HUDEP-2 (cell line): ENCODE results near the gene AUTS2.

Experiments
- DNase-seq, 76 experiments: peaks; one replicate each; lab custom pipeline; 2025; ENCODE audit not compliant: unreplicated experiment in 76 of 76; lab: John Stamatoyannopoulos, UW

AUTS2 gene

DNA sequence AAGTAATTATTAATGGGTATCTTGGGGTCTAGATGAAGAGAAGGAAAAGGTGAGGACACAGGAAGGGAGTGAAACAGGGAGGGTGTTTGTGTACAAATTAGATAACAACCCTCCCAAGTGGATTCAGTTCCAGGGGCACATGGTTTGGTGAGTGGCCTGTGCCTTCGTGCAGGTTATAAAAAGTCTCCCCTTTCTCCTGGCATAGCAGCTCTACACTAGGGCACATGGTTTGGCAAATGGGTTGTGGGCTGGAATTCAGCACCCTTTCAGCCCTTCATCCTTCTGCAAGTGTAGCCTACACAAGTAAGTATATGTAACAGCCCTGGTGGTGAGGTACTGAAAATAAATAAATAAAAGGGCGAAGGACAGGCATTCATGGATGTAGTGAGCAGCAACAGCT lies 359.4 kb downstream of the AUTS2 start:
- DNase-seq: no peak

DNA sequence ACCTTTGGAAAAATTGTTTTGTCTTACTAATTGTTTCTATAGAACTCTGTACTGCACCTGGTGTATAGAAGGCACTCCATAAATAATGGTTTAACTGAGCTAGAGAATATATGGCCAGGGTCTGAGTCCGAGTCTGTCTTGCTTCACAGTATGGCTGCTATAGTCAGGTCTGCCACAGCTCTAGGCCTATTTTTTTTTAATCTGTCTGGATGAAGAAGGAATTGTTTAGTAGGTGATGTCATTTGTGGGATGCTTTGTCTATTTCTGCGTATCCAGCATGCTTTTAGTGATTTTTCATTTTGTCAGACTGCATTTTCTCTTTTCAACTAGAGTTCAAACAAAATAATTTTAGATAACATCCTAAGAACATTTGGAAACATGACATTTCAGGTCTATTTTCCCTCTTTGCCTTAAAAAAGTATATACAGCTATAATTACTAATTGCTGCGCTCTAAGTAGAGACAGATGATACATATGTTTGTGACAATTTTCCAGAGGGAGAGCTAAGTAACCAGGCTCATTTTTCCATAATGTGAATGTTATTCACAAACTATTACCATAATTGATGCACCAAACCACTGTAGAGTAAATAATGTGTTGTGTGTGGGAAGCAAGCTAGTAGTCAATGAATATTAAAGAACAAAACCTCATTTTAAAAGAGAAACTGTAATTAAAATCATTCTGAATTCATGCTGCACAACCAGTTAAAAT lies 361.7 kb downstream of the AUTS2 start:
- DNase-seq: no peak

DNA sequence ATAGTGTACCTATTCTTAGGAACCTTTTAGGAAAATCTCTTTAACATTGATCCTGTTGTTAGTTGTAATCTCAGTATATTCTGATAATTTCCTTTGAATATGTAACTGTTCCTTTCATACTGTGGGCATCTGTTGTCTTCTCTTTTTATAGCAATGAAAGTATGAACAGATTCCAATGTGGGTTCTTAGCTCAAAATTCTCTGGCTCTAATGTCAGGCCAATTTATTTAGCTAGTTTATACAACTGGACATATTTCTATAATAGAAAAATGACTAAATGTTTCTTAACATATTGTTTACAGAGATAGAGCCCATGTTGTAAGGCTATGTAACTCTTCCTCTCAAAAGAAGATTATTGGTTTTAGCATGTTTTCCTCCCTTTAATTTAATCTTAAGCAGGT lies 363.2 kb downstream of the AUTS2 start:
- no peak for DNase-seq

DNA sequence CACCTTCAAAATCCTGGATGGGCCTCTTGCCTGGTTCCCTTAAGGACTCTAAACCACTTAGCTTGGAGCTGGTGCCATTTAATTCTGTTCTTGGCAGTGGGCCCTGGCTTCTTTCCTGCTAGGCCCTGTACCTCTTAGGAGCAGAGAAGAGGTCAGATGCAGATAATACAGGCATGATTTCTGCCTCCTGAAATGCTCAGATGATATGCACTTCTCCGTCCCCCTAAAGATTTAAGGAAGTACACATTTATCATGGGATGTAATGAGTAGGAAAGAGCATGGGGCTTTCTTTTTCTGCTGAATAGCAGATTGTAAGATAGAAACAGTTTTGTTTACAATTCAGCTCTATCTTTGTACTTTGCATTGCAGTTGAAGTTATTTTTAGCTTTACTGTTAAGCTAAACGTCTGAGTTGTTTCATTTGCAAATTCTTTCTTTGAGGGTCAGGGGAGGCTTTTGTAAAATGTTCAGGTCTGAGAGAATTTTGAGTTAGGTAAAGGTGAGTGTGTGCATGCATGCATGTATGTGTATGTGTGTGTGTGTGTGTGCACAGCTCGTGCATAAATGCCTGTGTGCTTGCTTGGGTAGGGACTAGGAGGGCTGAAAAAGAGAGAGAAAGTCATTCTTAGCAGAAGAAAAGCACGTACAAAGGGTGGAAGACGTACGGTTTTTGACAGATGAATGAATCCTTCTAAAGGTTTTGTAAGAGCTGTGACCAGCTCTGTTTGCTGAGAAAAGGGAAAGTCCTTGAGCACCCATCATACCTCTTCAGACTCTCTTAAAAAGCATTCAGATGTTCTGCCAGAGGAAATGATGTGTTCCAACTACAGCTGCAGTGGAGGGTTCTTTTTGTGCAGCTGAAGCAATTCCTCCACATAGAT lies 364.2 kb downstream of the AUTS2 start:
- DNase-seq: no peak

DNA sequence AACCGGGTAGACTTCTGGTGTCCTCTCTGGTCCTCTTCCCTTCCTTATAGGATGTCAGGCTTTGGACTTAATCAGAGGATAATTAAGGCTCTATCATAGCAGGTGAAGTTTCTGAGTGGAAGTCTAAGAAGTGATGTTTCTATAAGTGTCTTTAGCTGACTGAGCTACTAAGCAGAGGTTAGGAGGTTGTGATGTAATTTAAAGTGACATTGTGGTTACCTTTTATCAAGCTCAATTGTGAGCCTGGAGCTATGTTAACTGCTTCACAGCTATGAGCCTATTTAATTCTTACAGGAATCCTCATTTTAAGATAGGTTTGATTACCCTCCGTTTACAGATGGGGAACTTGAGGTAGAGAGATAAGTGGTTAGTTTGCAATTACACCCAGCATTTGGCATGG lies 365.1 kb downstream of the AUTS2 start:
- no peak for DNase-seq

DNA sequence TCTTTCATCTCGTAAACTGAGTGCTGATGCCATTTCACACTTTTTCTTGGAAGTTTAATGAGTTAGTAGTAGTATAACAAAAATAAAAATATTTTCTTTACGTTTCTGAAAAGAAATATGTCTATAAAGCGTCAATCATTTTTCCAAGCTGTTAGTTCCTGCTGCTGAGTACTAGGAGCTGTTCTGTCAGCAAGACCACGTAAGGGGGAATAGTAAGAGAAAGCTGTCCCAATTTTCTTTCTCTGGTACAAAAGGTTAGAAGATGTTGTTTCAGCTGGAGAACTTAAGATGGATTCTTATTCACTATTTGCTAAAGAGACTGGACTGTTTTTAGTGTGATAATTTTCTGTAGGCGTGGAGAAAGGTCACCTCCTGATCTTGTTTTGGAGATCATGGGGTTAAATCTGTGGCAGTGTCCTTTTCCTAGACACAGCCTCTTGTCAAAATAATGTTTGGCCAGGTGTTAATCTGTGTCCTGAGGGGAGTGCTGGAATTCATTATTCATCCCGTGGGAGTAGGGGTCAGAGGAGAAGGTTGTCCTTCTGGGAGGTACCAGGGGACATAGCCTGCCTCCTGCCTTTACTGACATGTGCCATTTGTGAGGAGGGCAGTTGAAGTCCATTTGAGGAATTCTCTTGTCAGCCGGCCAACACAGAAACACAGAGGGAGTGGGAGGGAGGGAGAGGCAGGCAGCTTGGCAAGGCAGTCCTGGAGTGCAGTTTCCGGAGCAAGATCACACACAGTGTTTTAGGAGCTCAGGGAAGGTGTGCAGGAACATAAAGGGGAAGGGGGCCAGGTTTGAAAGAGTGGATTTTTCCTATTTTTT lies 368.7 kb downstream of the AUTS2 start:
- no peak for DNase-seq

DNA sequence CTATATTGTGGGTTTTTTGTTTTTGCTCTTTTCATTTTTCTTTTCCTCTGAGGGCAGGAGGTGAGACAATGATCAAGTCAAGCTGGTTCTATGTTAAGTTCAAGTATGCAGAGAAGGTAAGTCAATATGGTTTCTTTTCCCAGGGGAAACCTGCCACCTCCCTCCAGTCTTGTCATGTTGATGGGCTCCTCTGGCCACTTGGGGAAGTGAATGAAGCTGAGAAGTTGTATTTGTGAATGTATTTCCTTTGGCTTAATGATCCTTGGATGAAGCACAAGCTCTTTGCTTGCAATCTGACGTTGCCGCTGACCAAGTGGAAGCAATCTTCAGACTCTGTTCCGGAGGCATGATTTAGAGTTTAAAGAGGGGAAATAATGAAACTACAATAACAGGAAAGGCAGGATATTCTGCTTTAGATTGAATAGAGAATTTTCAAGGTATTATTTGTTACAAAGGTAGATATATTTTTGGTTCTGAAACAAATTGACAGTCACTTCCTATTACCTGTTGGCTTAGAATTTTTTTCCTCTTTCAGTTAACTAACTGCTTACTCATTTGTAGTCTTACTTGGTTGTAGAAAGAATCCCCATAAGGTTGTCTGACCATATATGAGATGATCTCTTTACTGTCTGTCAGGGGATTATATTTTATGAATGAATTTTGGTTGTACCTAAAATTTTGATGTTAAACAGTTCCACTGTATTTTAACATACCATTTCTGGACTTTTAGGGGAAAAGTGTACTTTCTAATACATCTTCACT lies 369.6 kb downstream of the AUTS2 start:
- DNase-seq: no peak

DNA sequence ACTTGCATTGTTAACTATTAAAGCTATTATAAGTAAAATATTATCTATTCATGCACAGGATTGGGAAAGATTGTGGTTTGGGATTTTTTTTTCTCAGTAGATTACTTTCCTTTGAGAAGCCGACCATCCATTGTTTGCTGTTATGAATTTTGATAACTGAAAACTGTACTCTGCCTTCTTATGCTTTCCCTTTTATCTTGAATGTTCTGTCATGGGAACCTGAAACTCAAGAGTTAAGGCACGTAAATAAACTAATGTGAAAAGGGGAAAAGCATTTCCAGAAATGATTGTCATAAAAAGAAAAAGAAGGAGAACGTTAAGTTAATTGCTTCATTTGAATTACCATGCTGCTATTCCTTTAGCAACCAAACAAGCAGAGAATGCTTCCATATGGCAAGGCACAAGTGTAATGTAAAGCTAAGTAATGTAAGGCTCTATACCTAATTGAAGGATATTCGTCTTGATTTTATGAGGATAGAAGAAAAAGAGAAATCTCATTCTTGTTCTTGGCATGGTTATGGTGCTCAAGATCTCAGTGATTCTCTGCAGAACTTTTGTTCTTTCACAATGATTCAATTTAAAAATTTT lies 370.8 kb downstream of the AUTS2 start:
- DNase-seq: no peak

DNA sequence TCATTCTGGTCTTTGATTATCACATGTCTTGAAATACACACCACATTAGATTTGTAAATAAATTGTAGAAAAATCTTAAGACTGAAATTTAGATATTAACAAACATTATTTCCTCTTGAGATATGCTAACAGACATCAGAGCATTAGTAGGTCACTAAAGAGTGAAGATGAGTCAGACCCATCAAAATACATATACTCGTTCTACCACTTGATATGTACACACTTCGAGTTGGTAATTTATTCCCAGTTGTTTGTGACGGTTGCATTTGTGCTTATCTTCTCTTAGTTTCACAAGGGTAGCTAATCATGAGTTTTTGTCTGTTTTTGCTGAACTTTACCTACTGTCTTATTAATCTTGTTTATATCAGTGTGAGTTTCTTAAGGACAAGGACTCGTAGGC lies 383.4 kb downstream of the AUTS2 start:
- DNase-seq: no peak

DNA sequence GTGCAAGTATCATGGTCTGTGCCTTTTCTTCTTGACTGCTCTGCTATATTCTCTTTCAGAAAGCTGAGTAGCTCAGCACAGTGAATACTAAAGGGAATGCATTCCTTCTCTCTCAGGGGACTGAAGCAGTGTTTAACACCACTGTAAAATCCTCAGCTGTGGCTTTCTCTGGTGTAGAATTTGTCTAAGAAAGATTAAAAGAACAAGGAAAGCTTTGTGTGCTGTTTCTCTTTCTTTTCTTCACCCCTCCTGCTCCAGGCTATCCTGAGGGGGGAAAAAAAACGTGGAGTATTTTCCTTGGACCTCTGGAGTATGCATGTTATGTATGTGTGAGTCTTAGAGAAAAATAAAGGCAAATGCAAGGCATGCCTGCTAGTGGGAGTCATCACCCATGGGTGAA lies 383.9 kb downstream of the AUTS2 start:
- DNase-seq: no peak

DNA sequence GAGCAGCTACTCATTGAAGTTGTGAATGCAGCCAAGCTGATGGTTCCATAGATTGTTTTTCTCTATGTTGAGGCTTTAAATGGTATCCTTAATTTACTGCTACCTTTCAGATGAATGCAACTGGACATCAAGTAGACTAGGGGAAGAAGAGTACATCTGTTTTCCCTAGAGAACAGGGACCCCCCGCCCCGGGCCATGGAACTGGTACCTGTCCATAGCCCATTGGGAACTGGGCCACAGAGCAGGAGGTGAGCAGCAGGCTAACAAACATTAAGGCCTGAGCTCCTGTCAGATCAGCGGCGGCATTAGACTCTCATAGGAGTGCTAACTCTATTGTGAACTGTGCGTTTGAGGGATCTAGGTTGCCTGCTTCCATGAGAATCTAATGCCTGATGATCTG lies 391.3 kb downstream of the AUTS2 start:
- DNase-seq: no peak

DNA sequence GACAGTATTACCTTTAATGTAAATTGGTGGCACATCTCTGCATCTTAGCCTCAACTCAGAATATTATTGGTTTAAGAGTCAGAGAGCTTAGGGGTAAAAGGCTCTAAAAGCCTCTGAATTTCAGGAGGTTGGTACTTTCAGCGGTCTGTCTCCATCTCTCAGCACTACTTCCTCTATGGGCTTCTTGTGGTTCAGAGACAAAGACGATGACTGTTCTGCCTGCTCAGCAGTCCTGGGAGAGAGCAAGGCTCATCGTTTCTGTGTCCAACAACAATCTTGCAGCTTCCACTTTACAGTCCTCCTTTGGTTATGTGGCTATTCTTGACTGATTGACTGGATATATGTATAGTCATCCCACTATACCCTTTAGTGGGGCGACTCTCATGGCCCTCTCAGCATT lies 394.7 kb downstream of the AUTS2 start:
- no peak for DNase-seq

DNA sequence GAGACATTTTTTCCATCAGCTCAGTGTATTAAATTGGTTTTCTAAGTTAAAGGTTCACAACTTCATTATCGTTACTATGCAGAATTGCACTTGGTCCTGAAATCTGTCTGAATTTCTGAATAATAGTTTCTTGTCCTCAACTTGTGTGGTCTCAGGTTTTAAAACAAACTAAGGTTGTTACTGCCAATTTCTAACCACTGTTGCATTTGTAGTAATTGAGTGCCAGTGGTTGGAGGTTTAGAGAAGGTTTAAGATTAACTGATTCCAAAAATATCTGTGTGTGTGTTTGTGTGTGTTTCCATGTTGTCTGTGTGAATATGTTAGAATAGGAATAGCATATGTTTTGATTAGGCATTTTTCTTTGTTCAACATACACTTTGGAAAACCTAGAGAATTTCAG lies 395.9 kb downstream of the AUTS2 start:
- DNase-seq: no peak

DNA sequence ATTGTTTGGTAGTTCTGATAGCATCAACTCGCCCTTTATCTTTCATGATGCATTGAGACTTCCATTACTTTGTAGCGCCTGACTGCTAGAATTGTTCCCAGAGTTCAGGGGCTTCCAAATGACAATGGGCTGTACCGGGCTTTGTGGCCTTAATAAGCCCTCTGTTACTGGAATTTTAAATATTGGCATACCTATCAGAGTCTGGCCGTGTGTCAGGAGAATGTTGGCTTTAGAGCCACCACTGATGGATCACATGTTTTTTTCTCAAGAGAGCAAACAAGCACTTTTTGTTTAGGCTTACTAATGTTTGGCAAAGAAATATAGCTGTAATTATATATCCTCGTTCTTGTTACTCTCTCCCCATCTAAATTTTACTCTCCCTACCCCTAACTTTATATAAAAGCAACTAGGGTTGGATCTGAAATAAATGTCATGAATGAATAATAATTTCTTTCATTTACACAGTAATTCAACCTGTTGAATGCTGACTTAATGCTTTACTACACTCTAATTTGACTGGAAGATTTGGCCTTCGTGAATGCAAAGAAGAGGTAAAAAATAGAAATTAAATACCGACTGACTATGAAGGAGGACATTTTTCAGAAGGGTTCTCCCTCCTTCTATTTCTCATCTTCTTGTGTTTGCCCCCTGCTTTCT lies 396.7 kb downstream of the AUTS2 start:
- no peak for DNase-seq

DNA sequence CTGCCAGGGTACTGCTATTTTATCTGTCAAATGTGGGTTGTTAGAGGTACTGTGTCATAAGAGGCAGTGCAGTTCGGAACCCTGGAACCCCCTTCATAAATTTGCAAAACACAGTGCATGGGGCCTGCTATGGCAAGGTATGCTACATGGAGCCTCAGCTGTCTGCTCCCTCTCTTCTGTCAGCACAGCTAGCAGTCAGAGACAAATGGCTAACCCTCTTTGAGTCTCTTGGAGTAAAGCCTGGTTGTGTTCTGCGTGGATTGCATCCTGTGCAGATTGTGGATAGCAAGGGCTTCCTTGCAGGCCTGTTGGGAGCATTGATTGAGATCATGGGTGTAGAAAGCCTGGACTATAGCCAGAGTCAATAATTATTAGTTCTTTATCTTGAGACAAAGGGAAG lies 397.8 kb downstream of the AUTS2 start:
- no peak for DNase-seq

DNA sequence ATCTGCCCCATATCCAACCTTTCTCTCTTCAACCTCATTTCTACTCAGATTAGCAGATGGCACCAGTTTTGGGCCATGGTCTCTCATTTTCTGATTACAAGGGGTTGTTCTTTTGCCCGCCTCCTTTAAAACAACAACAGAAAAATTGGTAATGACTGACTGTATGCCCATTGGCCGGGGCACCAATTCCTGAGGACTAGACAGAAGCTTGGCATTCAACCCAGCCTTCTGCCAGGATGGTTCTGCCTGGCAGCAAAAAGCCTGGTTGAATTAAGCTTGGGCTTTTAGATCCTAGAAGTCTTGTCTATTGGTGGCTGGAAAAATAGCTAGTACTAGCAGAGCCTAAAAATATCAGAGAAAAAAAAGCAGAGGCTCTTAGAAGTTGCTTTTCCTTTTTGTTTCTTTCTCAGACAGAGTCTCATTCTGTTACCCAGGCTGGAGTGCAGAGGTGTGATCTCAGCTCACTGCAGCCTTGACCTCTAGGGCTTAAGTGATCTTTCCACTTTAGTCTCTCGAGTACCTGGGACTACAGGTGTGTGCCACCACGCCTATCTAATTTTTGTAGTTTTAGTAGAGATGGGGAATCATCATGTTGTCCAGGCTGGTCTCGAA lies 402.6 kb downstream of the AUTS2 start:
- no peak for DNase-seq

DNA sequence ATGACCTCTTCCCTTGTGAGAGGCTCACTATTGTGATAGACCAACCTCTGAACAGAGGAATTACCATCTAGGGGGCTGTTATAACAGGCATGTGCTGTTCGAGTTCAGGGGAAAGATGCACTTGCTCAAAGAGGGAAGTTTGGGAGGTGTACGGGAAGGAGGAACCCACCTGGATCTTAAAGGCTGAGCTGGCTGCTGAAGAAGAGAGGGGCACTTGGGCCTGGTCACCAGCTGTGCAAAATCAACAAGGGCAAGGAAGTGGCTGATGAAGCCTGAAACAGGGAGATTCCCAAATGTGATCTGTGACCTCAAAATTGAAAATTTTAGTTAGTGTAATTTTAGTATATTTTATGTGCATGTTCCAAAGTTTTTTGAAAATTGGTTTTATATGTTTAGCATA lies 407.2 kb downstream of the AUTS2 start:
- no peak for DNase-seq

DNA sequence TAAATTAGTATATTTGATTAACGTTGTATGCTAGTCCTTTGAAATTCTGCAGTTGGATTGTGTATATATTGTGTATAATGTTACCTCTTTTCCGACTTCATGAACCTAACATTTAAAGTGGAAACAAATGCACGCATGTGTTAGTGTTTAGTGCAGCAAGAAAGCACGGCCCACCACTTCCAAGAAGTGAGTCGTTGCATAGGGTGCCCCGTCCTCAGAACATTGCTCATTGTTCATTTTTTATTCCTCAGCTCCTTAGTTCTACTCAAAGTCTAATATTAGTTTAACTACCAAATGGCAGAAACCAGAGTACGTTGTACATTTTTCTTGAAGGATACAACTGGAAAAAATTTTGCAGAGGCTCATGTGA lies 407.6 kb downstream of the AUTS2 start:
- no peak for DNase-seq

DNA sequence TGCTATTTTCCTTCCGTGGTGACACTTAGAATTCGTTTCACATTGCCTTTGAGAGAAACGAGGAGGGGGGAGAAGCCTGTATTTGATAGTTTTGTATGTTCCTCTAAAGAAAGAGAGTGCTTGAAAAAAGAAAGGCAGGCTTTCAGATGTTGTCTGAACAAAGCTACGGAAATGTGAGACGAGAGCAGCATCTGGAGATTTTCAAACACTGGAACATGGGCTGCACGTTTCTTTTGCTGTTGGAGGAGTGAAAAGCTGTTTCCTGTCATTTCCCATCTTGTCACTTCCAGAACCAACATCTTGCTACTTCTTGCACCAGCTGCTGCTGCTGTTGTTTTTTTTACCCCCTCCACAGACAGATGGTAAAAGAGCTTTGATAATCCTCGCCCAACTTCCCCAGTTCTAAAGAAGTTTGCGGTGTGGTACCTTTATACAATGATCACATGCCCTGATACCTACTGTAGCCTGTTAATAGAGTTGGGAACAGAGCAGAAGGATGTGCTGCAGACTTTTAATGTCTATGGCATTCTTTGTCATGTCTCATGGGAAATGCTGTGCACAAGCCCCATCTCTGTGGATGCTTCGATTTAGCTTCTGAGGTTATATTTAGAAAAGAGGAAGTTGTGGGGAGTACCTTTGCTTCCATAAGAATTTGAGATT lies 408.1 kb downstream of the AUTS2 start:
- DNase-seq: no peak
